Thyroid gland (tissue), 4 donors: ENCODE data around the gene TRIP12. TPM values are rescaled to one million over a fixed set of nuclear protein-coding genes. Genes with fewer than 3 reads are reported as not detected.

Source experiments
- DNase-seq, 2 donors: peaks; one replicate each; pipeline ENCODE4 v3.0.0-alpha.2; 2019
- H3K27ac ChIP-seq, 3 donors: fragments of 200-600 bp; sonication (generic); 1 replicate in 2 of 3; 2 replicates in 1 of 3; pipeline ENCODE4 v1.5.1; 2016 to 2019; ENCODE audit warnings: mild to moderate bottlenecking in 1 of 3, moderate library complexity in 1 of 3
- H3K27me3 ChIP-seq: fragments of 200-600 bp; sonication (generic); one replicate; pipeline ENCODE4 v1.5.1; 2019
- H3K36me3 ChIP-seq, 2 donors: fragments of 200-600 bp; sonication (generic); one replicate each; pipeline ENCODE4 v1.5.1; 2016 to 2019
- H3K4me1 ChIP-seq, 2 donors: fragments of 200-600 bp; sonication (generic); one replicate each; pipeline ENCODE4 v1.5.1; 2017 to 2019
- H3K4me3 ChIP-seq, 3 donors: fragments of 200-600 bp; sonication (generic); replicated peaks in 1 of 3; 1 replicate in 2 of 3; 2 replicates in 1 of 3; pipeline ENCODE4 v1.5.1; 2016; ENCODE audit warnings: mild to moderate bottlenecking in 1 of 3
- H3K9me3 ChIP-seq: fragments of 200-600 bp; sonication (generic); one replicate; pipeline ENCODE4 v1.5.1; 2017
- POLR2A ChIP-seq, 2 donors: fragments of 450-650 bp; IDR thresholded peaks; one replicate each; pipeline ENCODE4 v1.6.1; 2017; ENCODE audit warnings: antibody characterized with exemption in 2 of 2, mild to moderate bottlenecking in 2 of 2, moderate library complexity in 1 of 2
- WGBS, 2 donors: methylation state at CpG; one replicate each; pipeline ENCODE4 v1.1.5; 2017; 5-methylcytosine and 5-hydroxymethylcytosine counted together
- intact Hi-C: fragments of 100-400 bp; cut with DNase I; formaldehyde crosslinking; loops from one replicate; pipeline ENCODE4 v1.15.1; 2023
- total RNA-seq, 4 donors: library from RNA; depleted of rRNA; stranded (reverse); fragments of >200 nt; gene quantifications; one replicate each; pipeline ENCODE4 v1.2.3, GENCODE V29; 2016
- TF ChIP-seq, protein P1 (sequence below), 6 experiments: fragments of 200-600 bp in 3 of 6; fragments of 450-650 bp in 3 of 6; sonication (generic) in 3 of 6; IDR thresholded peaks; one replicate each; pipeline ENCODE4 v1.5.1; 2016 to 2019; ENCODE audit warnings: antibody characterized with exemption in 6 of 6, mild to moderate bottlenecking in 2 of 6, inconsistent platforms in 1 of 6, moderate library complexity in 1 of 6

The TRIP12 gene
- total RNA-seq, 4 donors from 2014 or later: 155 to 273 (median 184) TPM

DNA sequence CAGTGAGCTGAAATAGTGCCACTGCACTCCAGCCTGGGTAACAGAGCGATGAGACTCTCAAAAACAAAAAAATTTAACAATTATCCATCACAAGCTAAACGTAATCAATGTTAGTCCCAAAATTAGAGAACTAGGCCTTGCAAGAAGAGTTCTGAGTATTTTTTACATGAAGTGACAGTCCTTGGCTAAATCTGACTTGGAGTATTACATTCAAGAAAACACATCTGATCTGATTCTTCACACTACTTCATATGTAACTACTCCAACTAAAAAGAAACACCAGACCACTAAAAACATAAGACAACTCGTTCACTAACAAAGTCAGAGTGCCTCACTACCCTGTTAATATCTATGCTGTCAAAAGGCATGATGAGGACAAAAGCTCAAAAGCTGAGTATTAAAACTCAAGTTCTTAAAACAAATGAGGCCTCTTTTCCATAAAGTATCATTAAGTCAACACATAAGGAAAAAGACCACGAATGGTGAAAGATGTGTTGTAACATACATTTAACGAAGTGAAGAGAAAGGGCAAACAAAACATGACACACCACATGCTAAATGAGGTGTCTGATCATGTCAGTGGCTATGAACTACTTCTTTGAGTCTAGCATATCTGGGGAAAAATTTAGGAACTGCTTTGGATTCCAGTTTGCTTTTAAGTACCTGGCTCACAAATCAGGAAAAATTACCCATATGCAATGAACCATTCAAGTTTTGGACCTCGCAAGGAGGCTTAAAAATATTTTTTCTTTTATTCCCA lies 42.4 kb downstream of the TRIP12 start:
- Histone ChIP-seq H3K4me1 (peaks cover 5 to 7% of the 10 kb centered on the region in 2 donors), H3K36me3 (peaks cover 12 to 17% of the 10 kb centered on the region in 2 donors), H3K27ac (no peak overlapping the region), H3K4me3 (no peak overlapping the region), H3K9me3 (no peaks in the 10 kb centered on the region), H3K27me3 (no peaks in the 10 kb centered on the region)
- no peak for DNase-seq
- intact Hi-C loops: no loop called here
- WGBS, 2 donors: 91 to 94% methylated on average over 6 of the region's 6 CpGs
- TF ChIP-seq POLR2A (IDR thresholded peaks at IDR 0.05): no peak

DNA sequence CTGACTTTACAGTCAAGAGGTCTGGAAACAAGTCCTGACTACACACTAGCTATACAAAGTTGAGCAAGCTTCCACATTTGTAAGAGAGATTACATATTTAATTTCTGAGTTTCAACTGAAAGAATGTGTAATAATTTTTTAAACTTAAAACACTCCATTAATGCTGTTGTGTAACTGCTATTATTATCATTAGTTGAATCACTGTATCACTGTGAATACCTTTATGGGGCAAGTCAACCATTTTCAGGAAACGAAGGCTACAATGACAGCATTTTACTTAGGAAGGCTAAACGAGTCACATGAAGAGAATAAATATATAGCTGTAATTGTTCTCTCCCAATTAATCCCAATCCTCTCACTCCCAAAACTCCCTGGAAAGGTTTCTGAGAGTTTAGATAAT lies 46.3 kb downstream of the TRIP12 start:
- no peak for TF ChIP-seq POLR2A (IDR thresholded peaks at IDR 0.05)
- TF ChIP-seq, protein P1, sequence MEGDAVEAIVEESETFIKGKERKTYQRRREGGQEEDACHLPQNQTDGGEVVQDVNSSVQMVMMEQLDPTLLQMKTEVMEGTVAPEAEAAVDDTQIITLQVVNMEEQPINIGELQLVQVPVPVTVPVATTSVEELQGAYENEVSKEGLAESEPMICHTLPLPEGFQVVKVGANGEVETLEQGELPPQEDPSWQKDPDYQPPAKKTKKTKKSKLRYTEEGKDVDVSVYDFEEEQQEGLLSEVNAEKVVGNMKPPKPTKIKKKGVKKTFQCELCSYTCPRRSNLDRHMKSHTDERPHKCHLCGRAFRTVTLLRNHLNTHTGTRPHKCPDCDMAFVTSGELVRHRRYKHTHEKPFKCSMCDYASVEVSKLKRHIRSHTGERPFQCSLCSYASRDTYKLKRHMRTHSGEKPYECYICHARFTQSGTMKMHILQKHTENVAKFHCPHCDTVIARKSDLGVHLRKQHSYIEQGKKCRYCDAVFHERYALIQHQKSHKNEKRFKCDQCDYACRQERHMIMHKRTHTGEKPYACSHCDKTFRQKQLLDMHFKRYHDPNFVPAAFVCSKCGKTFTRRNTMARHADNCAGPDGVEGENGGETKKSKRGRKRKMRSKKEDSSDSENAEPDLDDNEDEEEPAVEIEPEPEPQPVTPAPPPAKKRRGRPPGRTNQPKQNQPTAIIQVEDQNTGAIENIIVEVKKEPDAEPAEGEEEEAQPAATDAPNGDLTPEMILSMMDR (IDR thresholded peaks at IDR 0.05): no peak
- no peak overlapping the region for H3K4me3 ChIP-seq
- no peak overlapping the region for H3K27ac ChIP-seq
- peaks cover 10 to 22% of the 10 kb centered on the region in 2 donors for H3K4me1 ChIP-seq
- H3K27me3 ChIP-seq: no peaks in the 10 kb centered on the region
- DNase-seq: no peak
- 91 to 95% methylated on average over 2 of the region's 2 CpGs for WGBS, 2 donors
- H3K9me3 ChIP-seq: no peaks in the 10 kb centered on the region
- intact Hi-C loops: no loop called here
- H3K36me3 ChIP-seq: peaks cover 12 to 17% of the 10 kb centered on the region in 2 donors

DNA sequence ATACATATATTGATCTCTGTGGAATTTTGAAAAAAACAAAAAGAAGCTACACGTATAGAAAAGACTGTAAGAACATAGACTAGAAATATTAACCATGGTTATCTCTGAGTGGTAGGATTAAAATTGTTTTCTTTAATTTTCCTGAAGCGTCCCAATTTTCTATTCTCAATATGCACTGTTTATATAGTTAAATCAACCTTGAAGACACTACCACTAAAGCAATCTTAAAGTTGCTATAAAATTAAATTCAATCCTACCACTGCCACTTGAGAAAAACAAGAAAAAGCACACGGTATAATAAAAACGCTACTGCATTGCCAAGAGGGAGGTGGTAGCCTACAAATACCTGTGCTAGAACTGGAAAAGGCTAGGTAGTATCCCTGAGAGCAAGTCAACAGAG lies 47.2 kb downstream of the TRIP12 start:
- DNase-seq: no peak
- intact Hi-C loops: no loop called here
- WGBS, 2 donors: 69% methylated on average over 4 of the region's 4 CpGs

DNA sequence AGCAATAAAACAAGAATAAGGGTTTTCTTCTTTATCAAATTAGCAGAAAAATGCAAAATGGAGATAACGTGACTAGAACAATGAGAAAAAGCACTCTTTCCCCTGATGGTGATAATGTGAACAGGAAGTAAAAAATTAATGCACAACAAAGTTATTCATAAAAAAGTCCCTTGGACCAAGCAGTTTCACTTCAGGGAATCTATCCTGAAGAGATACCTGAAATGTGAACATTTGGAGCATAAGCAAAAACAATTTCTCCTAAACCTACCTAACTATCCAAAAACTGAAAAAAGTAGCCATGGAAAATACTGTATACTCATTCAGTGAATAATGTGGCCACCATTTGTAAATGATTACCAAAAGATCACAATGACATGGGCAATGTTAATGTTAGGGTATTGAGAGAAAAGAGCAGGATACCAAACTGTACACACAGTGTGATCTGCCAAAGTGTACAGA lies 48.7 kb downstream of the TRIP12 start:
- Histone ChIP-seq H3K4me3 (no peak overlapping the region), H3K27me3 (no peaks in the 10 kb centered on the region), H3K9me3 (no peaks in the 10 kb centered on the region), H3K27ac (no peak overlapping the region), H3K4me1 (peaks cover 10 to 22% of the 10 kb centered on the region in 2 donors), H3K36me3 (peaks cover 3 to 11% of the 10 kb centered on the region in 2 donors)
- TF ChIP-seq POLR2A (IDR thresholded peaks at IDR 0.05): no peak
- TF ChIP-seq, protein P1 (IDR thresholded peaks at IDR 0.05): no peak
- 64 to 70% methylated on average over 1 of the region's 1 CpG for WGBS, 2 donors
- intact Hi-C loops: no loop called here
- DNase-seq: no peak

More for the DNA sequence above, 47.2 kb downstream of the TRIP12 start:
- Histone ChIP-seq H3K27me3 (no peaks in the 10 kb centered on the region), H3K4me3 (no peak overlapping the region), H3K36me3 (peaks cover 12 to 17% of the 10 kb centered on the region in 2 donors), H3K4me1 (peaks cover 10 to 22% of the 10 kb centered on the region in 2 donors), H3K9me3 (no peaks in the 10 kb centered on the region), H3K27ac (no peak overlapping the region)
- TF ChIP-seq, protein P1 (IDR thresholded peaks at IDR 0.05): no peak
- no peak for TF ChIP-seq POLR2A (IDR thresholded peaks at IDR 0.05)

DNA sequence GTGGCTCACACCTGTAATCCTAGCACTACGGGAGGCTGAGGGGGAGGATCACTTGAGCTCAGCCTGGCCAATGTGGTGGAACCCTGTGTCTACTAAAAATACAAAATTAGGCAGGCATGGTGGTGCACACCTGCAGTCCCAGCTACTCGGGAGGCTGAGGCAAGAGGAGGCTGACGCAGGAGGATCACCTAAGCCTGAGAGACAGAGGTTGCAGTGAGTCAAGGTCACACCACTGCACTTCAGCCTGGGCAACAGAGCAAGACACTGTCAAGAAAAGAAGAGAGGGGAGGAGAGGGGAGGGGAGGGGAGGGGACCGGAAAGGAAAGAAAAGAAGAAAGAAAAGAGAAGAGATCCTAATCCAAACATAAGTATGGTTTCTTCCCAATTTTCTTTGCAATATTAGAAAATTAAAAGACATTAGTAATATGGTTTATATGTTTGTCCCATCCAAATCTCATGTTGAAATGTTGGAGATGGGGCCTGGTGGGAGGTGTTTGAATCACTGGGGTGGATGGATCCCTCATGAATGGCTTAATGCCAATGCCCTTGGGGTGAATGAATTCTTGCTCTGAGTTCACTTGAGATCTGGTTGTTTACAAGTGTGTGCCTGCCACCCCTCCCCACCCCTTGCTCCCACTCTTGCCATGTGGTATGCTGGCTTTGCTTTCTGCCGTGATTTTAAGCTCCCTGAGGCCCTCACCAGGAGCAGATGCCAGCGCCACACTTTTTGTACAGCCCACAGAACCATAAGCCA lies 50.7 kb downstream of the TRIP12 start:
- Histone ChIP-seq H3K36me3 (no peaks in the 10 kb centered on the region), H3K4me3 (no peak overlapping the region), H3K27ac (no peak overlapping the region), H3K9me3 (no peaks in the 10 kb centered on the region), H3K4me1 (peaks cover 10 to 22% of the 10 kb centered on the region in 2 donors), H3K27me3 (no peaks in the 10 kb centered on the region)
- intact Hi-C loops: no loop called here
- TF ChIP-seq, protein P1 (IDR thresholded peaks at IDR 0.05): no peak
- no peak for TF ChIP-seq POLR2A (IDR thresholded peaks at IDR 0.05)
- no peak for DNase-seq
- 91 to 92% methylated on average over 6 of the region's 6 CpGs for WGBS, 2 donors
